MM.1S (cell line): Measurements from ENCODE around the gene KCNJ6.

Experiments
- DNase-seq: peaks from one replicate; pipeline ENCODE4 v3.0.0-alpha.2; 2015
- H2AFZ ChIP-seq: fragments of 300-600 bp; sonication (generic); 2 replicates; pipeline ENCODE4 v1.6.0; 2016; ENCODE audit warnings: antibody characterized with exemption, low read length
- H3F3A ChIP-seq: fragments of 300-600 bp; sonication (generic); 2 replicates; pipeline ENCODE4 v1.6.1; 2016; ENCODE audit warnings: mild to moderate bottlenecking, antibody characterized with exemption, low read length, moderate library complexity, mixed read lengths; ENCODE audit not compliant: insufficient read depth
- H3K27ac ChIP-seq: fragments of 300-600 bp; sonication (generic); 2 replicates; pipeline ENCODE4 v1.5.1; 2016; ENCODE audit warnings: mild to moderate bottlenecking, low read length
- H3K27me3 ChIP-seq: fragments of 300-600 bp; sonication (generic); replicated peaks from 2 replicates; pipeline ENCODE4 v1.6.0; 2016; ENCODE audit warnings: low read length; ENCODE audit not compliant: insufficient read depth
- H3K36me3 ChIP-seq: fragments of 300-600 bp; sonication (generic); replicated peaks from 2 replicates; pipeline ENCODE4 v1.6.1; 2016; ENCODE audit warnings: mild to moderate bottlenecking, low read length, mixed read lengths; ENCODE audit not compliant: insufficient read depth
- H3K4me1 ChIP-seq: fragments of 300-600 bp; sonication (generic); 2 replicates; pipeline ENCODE4 v1.6.1; 2016; ENCODE audit warnings: low read length, mixed read lengths
- H3K4me2 ChIP-seq: fragments of 300-600 bp; sonication (generic); 2 replicates; pipeline ENCODE4 v1.6.0; 2016; ENCODE audit warnings: low read depth, low read length
- H3K4me3 ChIP-seq: fragments of 300-600 bp; sonication (generic); 2 replicates; pipeline ENCODE4 v1.5.1; 2016; ENCODE audit warnings: low read length, mixed read lengths
- H3K79me2 ChIP-seq: fragments of 300-600 bp; sonication (generic); 2 replicates; pipeline ENCODE4 v1.6.1; 2016; ENCODE audit warnings: mixed run types, low read length, mixed read lengths
- H3K9ac ChIP-seq: fragments of 300-600 bp; sonication (generic); 2 replicates; pipeline ENCODE4 v1.6.1; 2016; ENCODE audit warnings: low read length, mixed read lengths
- H3K9me2 ChIP-seq: fragments of 300-600 bp; sonication (generic); replicated peaks from 2 replicates; pipeline ENCODE4 v1.6.1; 2016; ENCODE audit warnings: mild to moderate bottlenecking, low read length, mixed read lengths; ENCODE audit not compliant: insufficient read depth
- H3K9me3 ChIP-seq: fragments of 300-600 bp; sonication (generic); replicated peaks from 2 replicates; pipeline ENCODE4 v1.6.1; 2016; ENCODE audit warnings: mild to moderate bottlenecking, low read length, mixed read lengths; ENCODE audit not compliant: insufficient read depth
- H4K20me1 ChIP-seq: fragments of 300-600 bp; sonication (generic); 2 replicates; pipeline ENCODE4 v1.6.1; 2016; ENCODE audit warnings: mild to moderate bottlenecking, low read length, moderate library complexity, mixed read lengths; ENCODE audit not compliant: insufficient read depth
- CTCF ChIP-seq: fragments of 300-600 bp; sonication (generic); IDR thresholded peaks from 2 replicates; pipeline ENCODE4 v1.5.1; 2016; ENCODE audit warnings: antibody characterized with exemption, low read length, mixed read lengths
- EZH2 ChIP-seq: fragments of 300-600 bp; sonication (generic); optimal IDR thresholded peaks from 2 replicates; pipeline ENCODE3; 2017; ENCODE audit warnings: low read depth, mild to moderate bottlenecking, antibody characterized with exemption, low read length, mixed read lengths
- EZH2phosphoT487 ChIP-seq: fragments of 300-600 bp; sonication (generic); IDR thresholded peaks from 2 replicates; pipeline ENCODE4 v1.6.1; 2018; ENCODE audit warnings: antibody characterized with exemption, low read length

Gene KCNJ6

DNA sequence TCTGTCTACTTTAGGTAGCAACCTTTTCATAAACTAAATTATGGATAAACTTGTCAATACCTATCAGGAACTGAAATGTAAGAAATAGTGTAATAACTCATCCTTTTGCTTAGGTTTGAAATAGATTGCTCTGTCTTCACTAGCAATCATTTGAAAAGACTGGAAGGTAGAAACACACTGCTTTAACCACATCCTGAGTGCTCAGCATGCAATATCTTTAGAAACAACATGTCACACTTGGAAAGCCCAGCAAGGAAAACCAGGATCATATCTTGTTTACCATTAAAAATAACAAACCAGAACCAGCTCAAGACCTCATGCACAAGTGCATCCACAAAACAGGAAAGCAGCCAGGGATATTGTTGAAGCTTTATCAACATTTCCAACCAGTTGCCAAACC, 3.6 kb downstream of the KCNJ6 start:
- no peaks in the 10 kb centered on the region for H3K36me3 ChIP-seq
- no peaks in the 10 kb centered on the region for H3K79me2 ChIP-seq
- H3F3A ChIP-seq, result no peaks in the 10 kb centered on the region
- no peak overlapping the region for H3K27ac ChIP-seq
- no peak overlapping the region for H3K9ac ChIP-seq
- H3K4me2 ChIP-seq, result no peak overlapping the region
- H2AFZ ChIP-seq, result no peak overlapping the region
- no peak overlapping the region for H3K4me3 ChIP-seq
- H3K27me3 ChIP-seq, result peaks cover 12% of the 10 kb centered on the region; the same call in 1 of the 2 replicates
- no peaks in the 10 kb centered on the region for H3K9me3 ChIP-seq
- no peaks in the 10 kb centered on the region for H3K9me2 ChIP-seq
- no peaks in the 10 kb centered on the region for H4K20me1 ChIP-seq
- no peak for DNase-seq
- no peaks in the 10 kb centered on the region for H3K4me1 ChIP-seq
- TF ChIP-seq EZH2, result no peak
- TF ChIP-seq CTCF, result no peak
- no peak for TF ChIP-seq EZH2phosphoT487

DNA sequence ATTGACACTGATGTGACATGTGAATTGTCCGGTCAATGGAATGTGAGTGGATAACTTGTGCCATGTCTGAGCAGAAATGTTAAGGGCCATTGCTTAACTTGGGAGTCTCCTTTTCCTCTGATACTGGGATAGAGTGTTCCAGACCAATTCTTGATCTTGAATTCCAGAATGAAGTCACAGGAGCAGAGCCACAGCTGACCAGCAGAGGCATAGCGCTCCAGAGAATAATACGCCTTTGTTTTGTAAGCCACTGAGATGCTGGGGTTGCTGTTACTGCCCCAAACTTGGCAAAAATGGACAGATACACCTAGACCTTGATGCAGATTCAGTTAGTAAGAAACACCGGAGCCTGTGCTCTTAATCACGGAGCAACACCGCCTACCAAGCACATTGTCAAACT, 6.3 kb downstream of the KCNJ6 start:
- H3K9me2 ChIP-seq, result no peaks in the 10 kb centered on the region
- no peaks in the 10 kb centered on the region for H3F3A ChIP-seq
- no peaks in the 10 kb centered on the region for H3K4me1 ChIP-seq
- no peaks in the 10 kb centered on the region for H4K20me1 ChIP-seq
- H2AFZ ChIP-seq, result no peak overlapping the region
- no peaks in the 10 kb centered on the region for H3K9me3 ChIP-seq
- no peak for DNase-seq
- H3K79me2 ChIP-seq, result no peaks in the 10 kb centered on the region
- H3K4me3 ChIP-seq, result no peak overlapping the region
- H3K27ac ChIP-seq, result no peak overlapping the region
- H3K27me3 ChIP-seq, result peaks cover 2% of the 10 kb centered on the region; the same call in 1 of the 2 replicates
- no peak overlapping the region for H3K9ac ChIP-seq
- no peak for TF ChIP-seq EZH2phosphoT487
- TF ChIP-seq EZH2, result no peak
- no peak for TF ChIP-seq CTCF
- H3K36me3 ChIP-seq, result no peaks in the 10 kb centered on the region
- no peak overlapping the region for H3K4me2 ChIP-seq

- Histone ChIP-seq H3K4me2 (no peak overlapping the region), H3K9me2 (no peaks in the 10 kb centered on the region), H3K4me3 (no peak overlapping the region), H3K27me3 (no peaks in the 10 kb centered on the region), H3K9me3 (no peaks in the 10 kb centered on the region), H4K20me1 (no peaks in the 10 kb centered on the region), H3K4me1 (no peaks in the 10 kb centered on the region), H3K36me3 (no peaks in the 10 kb centered on the region), H3K79me2 (no peaks in the 10 kb centered on the region), H3K27ac (no peak overlapping the region), H2AFZ (no peak overlapping the region), H3K9ac (no peak overlapping the region), H3F3A (no peaks in the 10 kb centered on the region)
- no peak for TF ChIP-seq CTCF
- no peak for TF ChIP-seq EZH2phosphoT487
- no peak for TF ChIP-seq EZH2
- no peak for DNase-seq
Measured at GRCh38 chr21:37908691-37909090, 7.6 kb downstream of the KCNJ6 start.

DNA sequence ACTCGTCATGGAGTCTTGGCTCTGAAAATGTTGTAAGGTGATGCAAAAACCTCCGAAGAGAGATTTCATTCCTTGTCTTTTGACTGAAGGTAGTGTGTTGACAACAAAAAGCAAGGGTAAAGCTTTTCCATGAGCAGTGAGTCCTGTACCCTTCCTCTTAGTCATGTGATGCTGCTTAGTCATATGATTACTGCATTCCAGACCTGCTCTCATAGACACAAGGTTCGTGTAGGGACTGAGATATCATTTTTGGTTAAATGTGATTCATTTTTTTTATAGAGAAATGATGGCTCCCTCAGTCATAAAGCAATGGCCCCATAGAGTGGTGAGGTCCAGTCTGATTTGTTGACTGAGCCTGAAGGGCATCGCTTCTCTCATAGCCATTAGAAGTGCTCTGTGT, 9.2 kb downstream of the KCNJ6 start:
- no peaks in the 10 kb centered on the region for H4K20me1 ChIP-seq
- H3K27me3 ChIP-seq, result no peaks in the 10 kb centered on the region
- no peak overlapping the region for H3K4me2 ChIP-seq
- H3K4me3 ChIP-seq, result no peak overlapping the region
- H3K27ac ChIP-seq, result no peak overlapping the region
- H2AFZ ChIP-seq, result no peak overlapping the region
- H3K4me1 ChIP-seq, result no peaks in the 10 kb centered on the region
- H3K9ac ChIP-seq, result no peak overlapping the region
- no peaks in the 10 kb centered on the region for H3K36me3 ChIP-seq
- H3K9me3 ChIP-seq, result no peaks in the 10 kb centered on the region
- H3F3A ChIP-seq, result no peaks in the 10 kb centered on the region
- no peaks in the 10 kb centered on the region for H3K79me2 ChIP-seq
- DNase-seq, result no peak
- no peaks in the 10 kb centered on the region for H3K9me2 ChIP-seq
- no peak for TF ChIP-seq EZH2
